Ishikawa (cell line): Measurements from ENCODE around the gene OR56B1.

Experiments
- CEBPB ChIP-seq: IDR thresholded peaks from 2 replicates; pipeline ENCODE4 v1.6.1; 2012
- CREB1 ChIP-seq: IDR thresholded peaks from 2 replicates; pipeline ENCODE4 v1.6.1; 2012; ENCODE audit warnings: low read depth
- EGR1 ChIP-seq: IDR thresholded peaks from 2 replicates; pipeline ENCODE4 v1.6.1; 2012
- EP300 ChIP-seq: IDR thresholded peaks from 2 replicates; pipeline ENCODE4 v1.6.1; 2012; ENCODE audit warnings: borderline replicate concordance
- FOXM1 ChIP-seq: IDR thresholded peaks from 2 replicates; pipeline ENCODE4 v1.6.1; 2012; ENCODE audit warnings: low read depth, borderline replicate concordance
- MAX ChIP-seq: IDR thresholded peaks from 2 replicates; pipeline ENCODE4 v1.6.1; 2012
- NFIC ChIP-seq: IDR thresholded peaks from 2 replicates; pipeline ENCODE4 v1.6.1; 2012
- RAD21 ChIP-seq: IDR thresholded peaks from 2 replicates; pipeline ENCODE4 v1.6.1; 2012; ENCODE audit warnings: low read depth
- REST ChIP-seq: IDR thresholded peaks from 2 replicates; pipeline ENCODE4 v1.6.1; 2012; ENCODE audit warnings: low read depth, mild to moderate bottlenecking
- TAF1 ChIP-seq: IDR thresholded peaks from 2 replicates; pipeline ENCODE4 v1.6.1; 2012; ENCODE audit warnings: low read depth, mild to moderate bottlenecking
- TCF12 ChIP-seq: IDR thresholded peaks from 2 replicates; pipeline ENCODE4 v1.6.1; 2012; ENCODE audit warnings: low read depth
- TEAD4 ChIP-seq: IDR thresholded peaks from 2 replicates; pipeline ENCODE4 v1.6.1; 2012
- USF1 ChIP-seq: IDR thresholded peaks from 2 replicates; pipeline ENCODE4 v1.6.1; 2012
- YY1 ChIP-seq: IDR thresholded peaks from 2 replicates; pipeline ENCODE4 v1.6.1; 2012; ENCODE audit warnings: low read depth
- ZBTB7A ChIP-seq: IDR thresholded peaks from 2 replicates; pipeline ENCODE4 v1.6.1; 2012; ENCODE audit warnings: low read depth

OR56B1 gene

GRCh38 chr11:5736396-5736795 lies at the start of gene OR56B1:
OR56B1 (plus strand) TSS chr11:5736448; CDS start chr11:5736517, 69 bp downstream.
- no peak for TF ChIP-seq MAX
- no peak for TF ChIP-seq FOXM1
- no peak for TF ChIP-seq TCF12
- TF ChIP-seq CREB1 = no peak
- TF ChIP-seq TEAD4 = no peak
- no peak for TF ChIP-seq EGR1
- TF ChIP-seq CEBPB = no peak
- TF ChIP-seq USF1 = no peak
- TF ChIP-seq RAD21 = no peak
- TF ChIP-seq REST = no peak
- no peak for TF ChIP-seq ZBTB7A
- TF ChIP-seq EP300 = no peak
- TF ChIP-seq NFIC = no peak
- TF ChIP-seq TAF1 = no peak
- TF ChIP-seq YY1 = no peak

GRCh38 chr11:5688482-5688881 lies 47.8 kb upstream of the OR56B1 start:
- TF ChIP-seq TEAD4 (no peak), NFIC (no peak), TCF12 (no peak), FOXM1 (no peak), CREB1 (no peak), YY1 (no peak), EGR1 (no peak)

GRCh38 chr11:5689551-5689983 lies 46.7 kb upstream of the OR56B1 start, which contains the start of gene TRIM22:
TRIM22 (plus strand) TSS chr11:5689790; CDS start chr11:5696233, 6,443 bp downstream.
- TF ChIP-seq EP300 (no peak), CREB1 (no peak), TEAD4 (no peak), USF1 (no peak), ZBTB7A (no peak), NFIC (no peak), EGR1 (no peak), TCF12 (no peak)

GRCh38 chr11:5690216-5690615 lies 46.0 kb upstream of the OR56B1 start:
- TF ChIP-seq CREB1 (no peak), USF1 (no peak), NFIC (no peak), ZBTB7A (no peak), RAD21 (no peak), YY1 (no peak), REST (no peak), CEBPB (no peak), EGR1 (no peak), TEAD4 (no peak), EP300 (no peak), TCF12 (no peak), MAX (no peak), TAF1 (no peak), FOXM1 (no peak)

- TF ChIP-seq ZBTB7A = no peak
- no peak for TF ChIP-seq REST
- TF ChIP-seq FOXM1 = no peak
- TF ChIP-seq EP300 = no peak
These were observed 45.5 kb upstream of the OR56B1 start for GRCh38 chr11:5690736-5691135.
